GM21390 (cell line): ENCODE results near the gene VPS26A.

Source experiments
- ATAC-seq: cut with Tn5 transposase; IDR thresholded peaks from one replicate; pipeline ENCODE4 v1.9.1; 2021; ENCODE audit not compliant: unreplicated experiment

The VPS26A gene

GRCh38 chr10:69218831-69219230 lies 94.9 kb downstream of the VPS26A start:
- ATAC-seq, result no peak

- ATAC-seq, result no peak
Measured at GRCh38 chr10:69220041-69220451, 96.1 kb downstream of the VPS26A start, which contains the start of gene HKDC1. Gene HKDC1, plus strand, starts transcription at chr10:69220332. Its CDS starts 104 bp downstream, at chr10:69220436.

GRCh38 chr10:69220507-69220906 lies 96.5 kb downstream of the VPS26A start:
- no peak for ATAC-seq
